SHP77 treated with DMSO at 0.1 percent for 48 hours (cell line): ENCODE measurements around the gene EBI3.
"Not testable (repeated sequence)": the region's sequence is repeated elsewhere in the genome, so short reads cannot be mapped to it uniquely, and the experiment has no call there.

Experiments
- DNase-seq: peaks from one replicate; lab custom pipeline; 2025; lab: John Stamatoyannopoulos, UW

The EBI3 gene

GRCh38 chr19:4278419-4279266, 49.3 kb downstream of the EBI3 start, which contains the start of gene SHD:
Gene SHD, plus strand, starts transcription at chr19:4279266. Its CDS starts 798 bp downstream, at chr19:4280064.
- no peak for DNase-seq

GRCh38 chr19:4279267-4279529, 49.9 kb downstream of the EBI3 start:
- DNase-seq: no peak

- no peak for DNase-seq
Observed at GRCh38 chr19:4279530-4280422, 50.5 kb downstream of the EBI3 start.

- peak; percentile 25 for DNase-seq
Observed at GRCh38 chr19:4284176-4284958, 55.0 kb downstream of the EBI3 start.

GRCh38 chr19:4284974-4285373, 55.7 kb downstream of the EBI3 start:
- DNase-seq: no peak

- DNase-seq: not testable (repeated sequence)
Observed at GRCh38 chr19:4286141-4286540, 56.8 kb downstream of the EBI3 start.
